Keratinocyte (primary cell): ENCODE data around the gene LSAMP. TPM values are rescaled to one million over a fixed set of nuclear protein-coding genes. Genes with fewer than 3 reads are reported as not detected.

Experiments
- DNase-seq: peaks from one replicate; pipeline ENCODE4 v3.0.0-alpha.2; 2011; ENCODE audit warnings: low read depth, missing footprints, low spot score
- FAIRE-seq: peaks from 2 replicates; lab custom pipeline; 2011; peaks lifted over from hg19 to GRCh38; lab: Jason Lieb, UNC
- H2AFZ ChIP-seq: 2 replicates; pipeline ENCODE4 v1.6.0; 2012; ENCODE audit warnings: low read length, control low read depth, inconsistent platforms; ENCODE audit not compliant: control insufficient read depth
- H3K27ac ChIP-seq: 2 replicates; pipeline ENCODE4 v1.5.1; 2011; ENCODE audit warnings: low read length; ENCODE audit not compliant: control insufficient read depth, insufficient read depth
- H3K27me3 ChIP-seq: 3 replicates; pipeline ENCODE4 v1.6.0; 2011; ENCODE audit warnings: low read length; ENCODE audit not compliant: control insufficient read depth, insufficient read depth; ENCODE audit errors: extremely low read depth
- H3K36me3 ChIP-seq, 2 experiments: 2 replicates in 1 of 2; 3 replicates in 1 of 2; pipeline ENCODE4 v1.5.1; 2011; ENCODE audit warnings: low read length in 2 of 2, mild to moderate bottlenecking in 1 of 2; ENCODE audit not compliant: control insufficient read depth in 2 of 2, insufficient read depth in 2 of 2; ENCODE audit errors: extremely low read depth in 1 of 2
- H3K4me1 ChIP-seq: 3 replicates; pipeline ENCODE4 v1.5.1; 2011; ENCODE audit warnings: low read length; ENCODE audit not compliant: control insufficient read depth, insufficient read depth; ENCODE audit errors: extremely low read depth
- H3K4me2 ChIP-seq: 3 replicates; pipeline ENCODE4 v1.6.0; 2011; ENCODE audit warnings: low read depth, low read length; ENCODE audit not compliant: control insufficient read depth, insufficient read depth; ENCODE audit errors: extremely low read depth
- H3K4me3 ChIP-seq, 3 experiments: fragments of 200-600 bp in 1 of 3; sonication (generic) in 1 of 3; 2 replicates in 2 of 3; 3 replicates in 1 of 3; pipeline ENCODE4 v1.5.1; 2011 to 2016; ENCODE audit warnings: low read length in 3 of 3, mild to moderate bottlenecking in 3 of 3, control low read depth in 2 of 3, inconsistent platforms in 1 of 3, low read depth in 1 of 3, mixed read lengths in 1 of 3, mixed run types in 1 of 3, moderate library complexity in 1 of 3; ENCODE audit not compliant: control insufficient read depth in 2 of 3, insufficient read depth in 2 of 3; ENCODE audit errors: extremely low read depth in 1 of 3
- H3K79me2 ChIP-seq: 2 replicates; pipeline ENCODE4 v1.6.0; 2012; ENCODE audit warnings: low read length; ENCODE audit not compliant: control insufficient read depth, insufficient read depth
- H3K9ac ChIP-seq: 3 replicates; pipeline ENCODE4 v1.6.0; 2011; ENCODE audit warnings: low read length; ENCODE audit not compliant: control insufficient read depth, insufficient read depth; ENCODE audit errors: extremely low read depth
- H3K9me1 ChIP-seq: 3 replicates; pipeline ENCODE4 v1.6.0; 2011; ENCODE audit warnings: low read length; ENCODE audit not compliant: control insufficient read depth, insufficient read depth; ENCODE audit errors: extremely low read depth
- H3K9me3 ChIP-seq: 2 replicates; pipeline ENCODE4 v1.5.1; 2012; ENCODE audit warnings: low read depth, low read length; ENCODE audit not compliant: control insufficient read depth
- H4K20me1 ChIP-seq: 3 replicates; pipeline ENCODE4 v1.6.0; 2011; ENCODE audit warnings: low read length; ENCODE audit not compliant: control insufficient read depth, insufficient read depth; ENCODE audit errors: extremely low read depth
- EZH2 ChIP-seq: IDR thresholded peaks from one replicate; pipeline ENCODE4 v1.6.1; 2012; ENCODE audit warnings: inconsistent platforms, mild to moderate bottlenecking, low read length, moderate library complexity
- dilution Hi-C: fragments of 300-500 bp; cut with MboI; formaldehyde crosslinking; loops from one replicate; pipeline ENCODE4 v1.7.0; 2020; ENCODE audit warnings: low sequenced_read_pairs; ENCODE audit not compliant: extremely low pct_ligation_motif_present
- polyA plus RNA-seq, 5 experiments: library from polyadenylated mRNA; depleted of rRNA in 3 of 5; stranded (reverse) in 3 of 5; stranded (forward) in 1 of 5; unstranded in 1 of 5; fragments of >200 nt; gene quantifications; 1 replicate in 1 of 5; 2 replicates in 3 of 5; 3 replicates in 1 of 5; pipeline versions ENCODE4 v1.2.1 to v1.2.3, GENCODE V29; 2011 to 2012; ENCODE audit warnings: missing spikeins in 2 of 5, low read depth in 1 of 5, low replicate concordance in 1 of 5
- TF ChIP-seq, protein P1 (sequence below), 3 experiments: IDR thresholded peaks in 1 of 3; conservative IDR thresholded peaks in 1 of 3; optimal IDR thresholded peaks in 1 of 3; 2 replicates in 2 of 3; 3 replicates in 1 of 3; pipeline versions ENCODE3 to v1.5.1; 2011; ENCODE audit warnings: low read length in 3 of 3, mild to moderate bottlenecking in 3 of 3, moderate library complexity in 2 of 3, control low read depth in 1 of 3, inconsistent platforms in 1 of 3; ENCODE audit not compliant: insufficient read depth in 2 of 3; ENCODE audit errors: extremely low read depth in 1 of 3

LSAMP gene
- polyA plus RNA-seq, 1 donor (not counting 4 experiments of a cell fraction or from before 2014, with no cell fraction given), result 0.12 TPM

DNA sequence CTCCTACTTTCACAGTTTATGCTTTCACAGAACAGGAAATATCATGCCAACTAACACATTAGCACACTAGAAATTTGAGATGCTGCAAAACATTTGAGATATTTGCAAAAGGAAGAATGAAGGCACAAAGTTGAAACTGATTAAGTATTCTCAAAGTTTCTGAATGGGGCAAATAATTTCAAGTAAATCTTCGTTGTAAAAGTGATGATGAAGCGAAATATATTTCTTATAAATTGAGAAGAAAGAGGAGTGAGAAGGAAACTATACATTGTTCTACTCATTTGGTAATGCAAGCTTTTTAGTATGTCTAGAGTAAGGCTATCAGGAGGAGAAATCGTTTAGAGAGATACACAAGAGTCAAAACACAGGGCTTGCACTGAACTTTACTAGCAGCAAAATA is 24.3 kb upstream of the LSAMP start:
- Histone ChIP-seq H3K27me3 (no peaks in the 10 kb centered on the region), H4K20me1 (no peaks in the 10 kb centered on the region), H3K4me2 (no peak overlapping the region), H3K36me3 (no peaks in the 10 kb centered on the region), H3K79me2 (no peaks in the 10 kb centered on the region), H3K4me1 (no peaks in the 10 kb centered on the region), H3K27ac (no peak overlapping the region), H3K9me1 (no peaks in the 10 kb centered on the region), H3K9me3 (no peaks in the 10 kb centered on the region), H3K9ac (no peak overlapping the region), H3K4me3 (no peak overlapping the region), H2AFZ (no peak overlapping the region)
- dilution Hi-C loops, result no loop called here
- FAIRE-seq, result no peak
- DNase-seq, result no peak
- no peak for TF ChIP-seq EZH2
- TF ChIP-seq, protein P1, sequence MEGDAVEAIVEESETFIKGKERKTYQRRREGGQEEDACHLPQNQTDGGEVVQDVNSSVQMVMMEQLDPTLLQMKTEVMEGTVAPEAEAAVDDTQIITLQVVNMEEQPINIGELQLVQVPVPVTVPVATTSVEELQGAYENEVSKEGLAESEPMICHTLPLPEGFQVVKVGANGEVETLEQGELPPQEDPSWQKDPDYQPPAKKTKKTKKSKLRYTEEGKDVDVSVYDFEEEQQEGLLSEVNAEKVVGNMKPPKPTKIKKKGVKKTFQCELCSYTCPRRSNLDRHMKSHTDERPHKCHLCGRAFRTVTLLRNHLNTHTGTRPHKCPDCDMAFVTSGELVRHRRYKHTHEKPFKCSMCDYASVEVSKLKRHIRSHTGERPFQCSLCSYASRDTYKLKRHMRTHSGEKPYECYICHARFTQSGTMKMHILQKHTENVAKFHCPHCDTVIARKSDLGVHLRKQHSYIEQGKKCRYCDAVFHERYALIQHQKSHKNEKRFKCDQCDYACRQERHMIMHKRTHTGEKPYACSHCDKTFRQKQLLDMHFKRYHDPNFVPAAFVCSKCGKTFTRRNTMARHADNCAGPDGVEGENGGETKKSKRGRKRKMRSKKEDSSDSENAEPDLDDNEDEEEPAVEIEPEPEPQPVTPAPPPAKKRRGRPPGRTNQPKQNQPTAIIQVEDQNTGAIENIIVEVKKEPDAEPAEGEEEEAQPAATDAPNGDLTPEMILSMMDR (optimal IDR thresholded peaks at IDR 0.05 in 1 of 3, IDR thresholded peaks at IDR 0.05 in 1 of 3, conservative IDR thresholded peaks at IDR 0.05 in 1 of 3; ENCODE audit: extremely low read depth in 1 of 3, insufficient read depth in 2 of 3, low read length in 3 of 3), result no peak

DNA sequence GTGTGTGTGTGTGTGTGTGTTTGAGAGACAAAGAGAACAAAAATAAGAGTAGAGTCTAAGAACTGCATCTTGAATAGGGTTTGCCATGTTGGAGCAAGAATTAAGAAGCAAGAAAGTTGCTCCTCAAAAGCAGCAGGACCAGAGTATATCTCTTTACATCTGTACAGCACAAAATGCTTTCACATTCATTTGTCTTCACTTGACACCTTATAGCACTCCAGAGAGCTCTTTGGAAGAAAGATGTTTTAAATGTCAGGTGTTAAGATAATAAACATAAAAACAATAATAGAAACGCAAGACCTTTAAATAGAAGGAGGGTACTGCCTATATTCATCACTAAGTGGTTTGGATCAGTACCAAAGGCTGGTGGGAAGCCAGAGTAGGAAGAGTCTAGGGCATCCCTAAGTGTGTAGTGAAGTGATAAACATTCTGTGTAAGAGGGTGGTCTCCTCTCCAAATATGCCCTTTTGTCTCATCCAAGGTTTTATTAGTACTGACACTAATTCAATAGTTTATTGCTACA is 19.1 kb upstream of the LSAMP start:
- dilution Hi-C loops, result no loop called here

More for the DNA sequence above, 19.1 kb upstream of the LSAMP start:
- Histone ChIP-seq H3K4me1 (no peaks in the 10 kb centered on the region), H4K20me1 (no peaks in the 10 kb centered on the region), H3K9ac (no peak overlapping the region), H3K4me2 (no peak overlapping the region), H3K4me3 (no peak overlapping the region), H2AFZ (no peak overlapping the region), H3K27ac (no peak overlapping the region), H3K27me3 (no peaks in the 10 kb centered on the region), H3K9me3 (no peaks in the 10 kb centered on the region), H3K9me1 (no peaks in the 10 kb centered on the region), H3K79me2 (no peaks in the 10 kb centered on the region), H3K36me3 (no peaks in the 10 kb centered on the region)
- no peak for FAIRE-seq
- TF ChIP-seq, protein P1 (optimal IDR thresholded peaks at IDR 0.05 in 1 of 3, IDR thresholded peaks at IDR 0.05 in 1 of 3, conservative IDR thresholded peaks at IDR 0.05 in 1 of 3; ENCODE audit: extremely low read depth in 1 of 3, insufficient read depth in 2 of 3, low read length in 3 of 3), result no peak
- no peak for TF ChIP-seq EZH2
- no peak for DNase-seq
